Left colon (tissue), 2 donors: ENCODE results near the gene TCF19. TPM values are rescaled to one million over a fixed set of nuclear protein-coding genes. Genes with fewer than 3 reads are reported as not detected.
"Not testable (repeated sequence)": the region's sequence is repeated elsewhere in the genome, so short reads cannot be mapped to it uniquely, and the experiment has no call there.

Source experiments
- ATAC-seq: fragments of 200-7000 bp; cut with Tn5 transposase; one replicate; pipeline ENCODE4 v1.9.1; 2020; ENCODE audit warnings: mild to moderate bottlenecking, moderate library complexity
- DNase-seq, 2 donors: peaks; one replicate each; pipeline ENCODE4 v3.0.0-alpha.2; 2020
- intact Hi-C, 2 donors: fragments of 100-400 bp; cut with DNase I in 1 of 2; cut with micrococcal nuclease in 1 of 2; formaldehyde crosslinking; loops; one replicate each; pipeline versions ENCODE4 v1.11.2 to v1.14.0; 2022; cut with DNase I, micrococcal nuclease
- total RNA-seq, 2 donors: library from RNA; stranded (reverse); fragmentation: NEBNext Ultra II Directional; extraction: Animal tissue kit (Norgen Biotek cat#: 25700); gene quantifications; one replicate each; pipeline ENCODE4 v1.2.1, GENCODE V29; 2021
- donor health status: DM: no; HTN: no; CAD: no.
- donor health status: DM: yes; HTN: yes; CAD: no.

TCF19 gene
- total RNA-seq, 2 donors from 2014 or later: 4.2 to 7.1 TPM

GRCh38 chr6:31194061-31194834 lies 35.9 kb downstream of the TCF19 start:
- intact Hi-C loops: loop anchor here in 1 of 2 donors (5.0 kb wide), 1 partner anchor 57 kb away; the partner anchor contains the start of gene PSORS1C2
- ATAC-seq (no peak), DNase-seq (no peak)

GRCh38 chr6:31195308-31195979 lies 37.1 kb downstream of the TCF19 start:
- not testable (repeated sequence) for DNase-seq, ATAC-seq
- intact Hi-C loops: loop anchor here in 1 of 2 donors (5.0 kb wide), 1 partner anchor 172 kb away; no protein-coding TSS in a partner anchor

GRCh38 chr6:31196251-31197022 lies 38.0 kb downstream of the TCF19 start:
- not testable (repeated sequence) for DNase-seq, ATAC-seq
- intact Hi-C loops: loop anchor here (2.0 to 5.0 kb wide), 2 partner anchors 164 to 171 kb away; no protein-coding TSS in a partner anchor

GRCh38 chr6:31197559-31198305 lies 39.3 kb downstream of the TCF19 start:
- ATAC-seq (peak; percentile 84), DNase-seq (peak; percentile 93 to 96)
- intact Hi-C loops: loop anchor here (2.0 to 5.0 kb wide), 2 partner anchors 163 to 170 kb away; no protein-coding TSS in a partner anchor

GRCh38 chr6:31199105-31199452 lies 40.7 kb downstream of the TCF19 start:
- ATAC-seq, DNase-seq: not testable (repeated sequence)
- intact Hi-C loops: loop anchor here in 1 of 2 donors (5.0 kb wide), 1 partner anchor 168 kb away; no protein-coding TSS in a partner anchor

- ATAC-seq (peak; percentile 7), DNase-seq (no peak)
- intact Hi-C loops: no loop called here
Measured at GRCh38 chr6:31202259-31203166, 44.1 kb downstream of the TCF19 start.

GRCh38 chr6:31203345-31203979 lies 45.1 kb downstream of the TCF19 start:
- DNase-seq: peak in 1 of 2 donors; percentile 70
- intact Hi-C loops: no loop called here
- ATAC-seq: peak; percentile 84

- DNase-seq (no peak), ATAC-seq (no peak)
- intact Hi-C loops: no loop called here
Measured at GRCh38 chr6:31204751-31205145, 46.4 kb downstream of the TCF19 start.

- DNase-seq: no peak
- intact Hi-C loops: no loop called here
- no peak for ATAC-seq
Measured at GRCh38 chr6:31205638-31206037, 47.2 kb downstream of the TCF19 start.

- DNase-seq (no peak), ATAC-seq (no peak)
- intact Hi-C loops: no loop called here
Measured at GRCh38 chr6:31208506-31208905, 50.1 kb downstream of the TCF19 start.

- intact Hi-C loops: no loop called here
- DNase-seq (no peak), ATAC-seq (peak; percentile 79)
Measured at GRCh38 chr6:31209137-31209536, 50.7 kb downstream of the TCF19 start.

- intact Hi-C loops: no loop called here
- ATAC-seq: no peak
- DNase-seq: no peak
Measured at GRCh38 chr6:31210123-31210522, 51.7 kb downstream of the TCF19 start.

GRCh38 chr6:31210741-31211532 lies 52.5 kb downstream of the TCF19 start:
- DNase-seq (no peak), ATAC-seq (no peak)
- intact Hi-C loops: no loop called here
